Retina (tissue), 1 donor: ENCODE results near the gene DEFB124.
A peak's percentile ranks its signal among the peaks of the same experiment; 100 is the strongest.
"Not testable (repeated sequence)": the region's sequence is repeated elsewhere in the genome, so short reads cannot be mapped to it uniquely, and the experiment has no call there.

Experiments used
- DNase-seq: peaks from one replicate; pipeline ENCODE4 v3.0.0-alpha.2; 2016

DEFB124 gene

GRCh38 chr20:31474758-31475427 lies at the start of gene DEFB124, which contains the start of gene REM1:
DEFB124 (minus strand) TSS chr20:31475127; CDS start chr20:31473013, 2,114 bp downstream.
REM1 (plus strand) TSS chr20:31475288; CDS start chr20:31476446, 1,158 bp downstream.
- no peak for DNase-seq

GRCh38 chr20:31523361-31524283 lies 48.7 kb upstream of the DEFB124 start:
- no peak for DNase-seq

GRCh38 chr20:31522731-31523130 lies 47.8 kb upstream of the DEFB124 start:
- DNase-seq, result no peak

GRCh38 chr20:31521267-31521666 lies 46.3 kb upstream of the DEFB124 start:
- DNase-seq, result not testable (repeated sequence)

GRCh38 chr20:31517373-31517772 lies 42.4 kb upstream of the DEFB124 start:
- DNase-seq, result no peak

GRCh38 chr20:31516651-31517050 lies 41.7 kb upstream of the DEFB124 start:
- DNase-seq, result no peak

GRCh38 chr20:31516166-31516565 lies 41.2 kb upstream of the DEFB124 start:
- DNase-seq, result no peak

- DNase-seq, result no peak
These were observed 40.8 kb upstream of the DEFB124 start for GRCh38 chr20:31515775-31516107.

GRCh38 chr20:31515072-31515774 lies 40.3 kb upstream of the DEFB124 start:
- no peak for DNase-seq

- DNase-seq, result peak; percentile 99
These were observed 39.5 kb upstream of the DEFB124 start, which contains the start of gene HM13 for GRCh38 chr20:31514154-31515071. HM13 (plus strand) TSS chr20:31514442; CDS start chr20:31514552, 110 bp downstream.

- no peak for DNase-seq
These were observed 33.8 kb upstream of the DEFB124 start for GRCh38 chr20:31508517-31509244.

GRCh38 chr20:31505903-31506302 lies 31.0 kb upstream of the DEFB124 start:
- DNase-seq, result no peak

GRCh38 chr20:31502884-31503673 lies 28.2 kb upstream of the DEFB124 start:
- peak; percentile 77 for DNase-seq

GRCh38 chr20:31500527-31500926 lies 25.6 kb upstream of the DEFB124 start:
- no peak for DNase-seq

- no peak for DNase-seq
These were observed 23.1 kb upstream of the DEFB124 start for GRCh38 chr20:31497838-31498540.

- DNase-seq, result no peak
These were observed 21.9 kb upstream of the DEFB124 start for GRCh38 chr20:31496761-31497295.

- no peak for DNase-seq
These were observed 19.2 kb upstream of the DEFB124 start for GRCh38 chr20:31494131-31494530.

GRCh38 chr20:31490752-31491151 lies 15.8 kb upstream of the DEFB124 start:
- no peak for DNase-seq

GRCh38 chr20:31489152-31489551 lies 14.2 kb upstream of the DEFB124 start:
- DNase-seq, result no peak

- DNase-seq, result no peak
These were observed 13.2 kb upstream of the DEFB124 start for GRCh38 chr20:31488115-31488514.
